ENCODE measurements around the gene BRIP1. TPM values are rescaled to one million over a fixed set of nuclear protein-coding genes. Genes with fewer than 3 reads are reported as not detected.

The BRIP1 gene
- total RNA-seq, 1 experiment from 2014 or later: 20.2 TPM

GRCh38 chr17:61877837-61878236 lies 14.5 kb upstream of the BRIP1 start:
- no peak overlapping the region for H3K4me2 ChIP-seq (ENCODE audit: insufficient read depth, insufficient read length, low read length)
- H3T11ph ChIP-seq (ENCODE audit: low read length): no peak overlapping the region
- H3K4me3 Mint-ChIP-seq: no peak overlapping the region
- H3K14ac ChIP-seq (ENCODE audit: insufficient read depth, low read length): no peak overlapping the region
- no peaks in the 10 kb centered on the region for H3K9me3 Mint-ChIP-seq
- no peak overlapping the region for H3K23ac ChIP-seq (ENCODE audit: insufficient read length, low read depth, low read length)
- no peaks in the 10 kb centered on the region for H3K79me1 ChIP-seq (ENCODE audit: insufficient read depth, low read depth, low read length, poor library complexity, severe bottlenecking)
- no peak overlapping the region for H4K5ac ChIP-seq (ENCODE audit: insufficient read length, low read depth, low read length)
- no peak overlapping the region for H3K4ac ChIP-seq (ENCODE audit: low read depth, low read length)
- H4K91ac ChIP-seq (ENCODE audit: insufficient read length, low read depth, low read length): no peak overlapping the region
- H2AK5ac ChIP-seq (ENCODE audit: insufficient read length, low read length): no peak overlapping the region
- no peak overlapping the region for H2AFZ ChIP-seq (ENCODE audit: low read length)
- no peak overlapping the region for H3K27ac Mint-ChIP-seq
- no peak overlapping the region for H4K8ac ChIP-seq (replicated peaks; ENCODE audit: insufficient read length, low read depth, low read length)
- peaks cover 0 to 38% (median 30%) of the 10 kb centered on the region in 3 experiments; a peak in 6 of 7 replicates for H3K36me3 Mint-ChIP-seq (ENCODE audit: insufficient read depth in 1 of 3, low read depth in 3 of 3)
- TF ChIP-seq CTCF (conservative IDR thresholded peaks at IDR 0.05): no peak
- no peaks in the 10 kb centered on the region for H3K4me1 Mint-ChIP-seq
- no peak overlapping the region for H2BK20ac ChIP-seq (ENCODE audit: low read depth, low read length, poor library complexity, severe bottlenecking)
- no peak overlapping the region for H3K9ac ChIP-seq (ENCODE audit: extremely low read depth, insufficient read length, low read length)
- no peak overlapping the region for H3K27ac ChIP-seq (ENCODE audit: insufficient read length, low read depth, low read length)
- no peak for DNase-seq
- H4K20me1 ChIP-seq (ENCODE audit: control insufficient read depth, insufficient read depth, insufficient read length): no peaks in the 10 kb centered on the region
- no peaks in the 10 kb centered on the region for H3K23me2 ChIP-seq (ENCODE audit: insufficient read length, low read depth, low read length, poor library complexity, severe bottlenecking)
- H3K56ac ChIP-seq (ENCODE audit: insufficient read length, low read depth, low read length): no peak overlapping the region
- no peak overlapping the region for H2BK15ac ChIP-seq (ENCODE audit: low read depth, low read length)
- H3K27me3 Mint-ChIP-seq (ENCODE audit: low read depth): no peaks in the 10 kb centered on the region
- no peak overlapping the region for H3K18ac ChIP-seq (ENCODE audit: insufficient read length, low read depth, low read length)
- no CpG with 5 or more reads among the region's 2 CpGs for WGBS (ENCODE audit: extremely low coverage, insufficient read length, low lambda C conversion rate)
- no peak overlapping the region for H2BK12ac ChIP-seq (ENCODE audit: insufficient read length, low read depth, low read length)
- H3K27me3 ChIP-seq (ENCODE audit: insufficient read depth, low read length): no peaks in the 10 kb centered on the region
- H3K9me3 ChIP-seq (ENCODE audit: control insufficient read depth, low read depth, low read length): no peaks in the 10 kb centered on the region
- H3K79me2 ChIP-seq (ENCODE audit: insufficient read depth, low read length): no peaks in the 10 kb centered on the region
- H3K4me1 ChIP-seq (ENCODE audit: insufficient read depth, low read length): no peaks in the 10 kb centered on the region
- no peak overlapping the region for H2BK120ac ChIP-seq (ENCODE audit: low read depth, low read length, poor library complexity, severe bottlenecking)
- no peak overlapping the region for H2BK5ac ChIP-seq (ENCODE audit: insufficient read length, low read length)
